Central memory CD8-positive, alpha-beta T cell (primary cell): ENCODE measurements around the gene EP400.

Experiments used
- ATAC-seq: fragments of 150-1000 bp; cut with Tn5 transposase; replicated peaks from 2 replicates; pipeline ENCODE4 v1.10.0; 2022; ENCODE audit warnings: mild to moderate bottlenecking, moderate FRiP score, moderate number of reproducible peaks; ENCODE audit not compliant: poor library complexity, severe bottlenecking; ENCODE audit errors: extremely low read depth
- DNase-seq, 2 donors: peaks; one replicate each; pipeline ENCODE4 v3.0.0; 2021; ENCODE audit warnings: low spot score in 2 of 2
- H3K27ac Mint-ChIP-seq: one replicate; pipeline ENCODE4 v1.8.0; 2022; ENCODE audit warnings: low read depth, mild to moderate bottlenecking, moderate library complexity, mixed read lengths
- H3K27me3 Mint-ChIP-seq: one replicate; pipeline ENCODE4 v1.8.0; 2022; ENCODE audit warnings: mixed read lengths
- H3K36me3 Mint-ChIP-seq: one replicate; pipeline ENCODE4 v1.8.0; 2022; ENCODE audit warnings: mild to moderate bottlenecking, moderate library complexity, mixed read lengths; ENCODE audit not compliant: insufficient read depth
- H3K4me1 Mint-ChIP-seq: one replicate; pipeline ENCODE4 v1.8.0; 2022; ENCODE audit warnings: mixed read lengths
- H3K4me3 Mint-ChIP-seq: one replicate; pipeline ENCODE4 v1.8.0; 2022; ENCODE audit warnings: mild to moderate bottlenecking, moderate library complexity, mixed read lengths
- H3K9me3 Mint-ChIP-seq: one replicate; pipeline ENCODE4 v1.8.0; 2022; ENCODE audit warnings: mixed read lengths

Gene EP400

DNA sequence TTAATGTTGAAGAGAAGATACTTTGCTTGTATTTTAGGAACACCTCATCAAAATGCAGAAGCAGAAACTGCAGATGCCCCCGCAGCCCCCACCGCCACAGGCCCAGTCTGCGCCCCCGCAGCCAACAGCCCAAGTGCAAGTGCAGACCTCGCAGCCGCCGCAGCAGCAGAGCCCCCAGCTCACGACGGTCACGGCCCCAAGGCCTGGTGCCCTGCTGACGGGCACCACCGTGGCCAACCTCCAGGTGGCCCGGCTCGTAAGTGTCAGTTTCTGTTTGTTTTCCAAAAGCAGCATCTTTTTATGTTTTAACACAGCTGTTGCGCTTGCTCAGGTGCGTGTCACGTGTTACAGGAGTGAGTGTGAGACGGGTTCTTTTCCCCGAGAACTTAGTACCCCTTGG, 114.9 kb downstream of the EP400 start:
- peaks cover 15% of the 10 kb centered on the region for H3K4me1 Mint-ChIP-seq
- ATAC-seq (no peak), DNase-seq (no peak)
- peak overlapping the region; percentile 16 for H3K27ac Mint-ChIP-seq
- H3K4me3 Mint-ChIP-seq: no peak overlapping the region
- H3K27me3 Mint-ChIP-seq: no peaks in the 10 kb centered on the region
- peaks cover 42% of the 10 kb centered on the region for H3K36me3 Mint-ChIP-seq
- no peaks in the 10 kb centered on the region for H3K9me3 Mint-ChIP-seq

DNA sequence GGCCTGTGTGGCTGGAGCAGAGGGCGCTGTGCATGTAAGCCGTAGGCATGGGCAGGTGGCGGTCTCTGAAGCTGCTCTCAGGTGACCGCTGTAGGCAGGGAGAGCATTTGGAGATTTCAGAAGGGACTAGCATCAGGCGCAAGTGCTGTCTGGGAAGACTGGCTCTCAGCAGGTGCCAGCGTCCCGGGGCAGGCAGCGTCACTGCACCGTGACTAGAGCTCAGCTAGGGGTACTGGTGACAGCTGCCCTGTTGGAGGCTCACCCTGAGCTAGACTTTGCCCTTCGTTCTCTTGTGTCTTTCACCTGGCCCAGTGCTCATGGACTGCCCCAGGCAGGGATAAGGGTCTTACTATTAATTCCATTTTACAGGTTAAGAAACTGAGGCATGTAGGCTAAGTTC, 115.5 kb downstream of the EP400 start:
- peaks cover 15% of the 10 kb centered on the region for H3K4me1 Mint-ChIP-seq
- DNase-seq: no peak
- H3K27me3 Mint-ChIP-seq: no peaks in the 10 kb centered on the region
- H3K27ac Mint-ChIP-seq: peak overlapping the region; percentile 16
- H3K36me3 Mint-ChIP-seq: peaks cover 44% of the 10 kb centered on the region
- no peak for ATAC-seq
- H3K9me3 Mint-ChIP-seq: no peaks in the 10 kb centered on the region
- H3K4me3 Mint-ChIP-seq: no peak overlapping the region

DNA sequence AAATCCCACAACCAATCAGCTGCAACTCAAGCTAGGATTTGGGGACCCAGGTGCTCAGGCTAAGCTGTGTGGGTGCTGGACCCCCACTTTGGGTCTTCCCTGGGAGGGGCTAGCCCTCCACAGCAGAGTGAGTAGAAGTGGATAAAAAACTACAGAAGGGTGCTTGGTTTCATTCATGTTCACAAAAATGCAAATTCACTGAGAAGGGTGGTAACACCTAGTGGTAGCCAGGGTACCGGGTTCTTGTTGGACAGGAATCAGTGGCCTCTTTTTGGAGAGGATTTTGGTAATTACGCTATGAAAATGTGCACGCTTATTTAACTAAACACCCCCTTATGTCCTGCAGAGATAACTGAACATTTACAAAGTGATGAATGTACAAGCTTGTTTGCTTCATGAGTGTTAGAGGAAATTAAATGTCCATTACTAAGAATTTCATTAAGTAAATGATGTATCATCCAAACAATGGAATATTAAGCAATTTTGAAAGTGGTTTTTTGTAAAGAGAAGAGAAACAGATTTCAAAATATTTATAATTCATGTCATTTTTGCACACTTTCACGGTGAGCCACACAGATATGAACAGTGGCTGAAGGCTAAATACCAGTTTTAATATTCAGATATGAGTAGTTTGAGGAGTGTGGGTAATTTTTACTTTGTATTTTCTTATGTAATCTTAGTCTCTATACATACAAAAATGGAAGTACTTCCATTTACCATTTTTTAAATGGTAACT, 116.0 kb downstream of the EP400 start:
- Mint-ChIP-seq H3K36me3 (peaks cover 46% of the 10 kb centered on the region), H3K4me1 (peaks cover 15% of the 10 kb centered on the region), H3K4me3 (peak overlapping the region; percentile 67), H3K27ac (peak overlapping the region; percentile 88), H3K27me3 (no peaks in the 10 kb centered on the region), H3K9me3 (no peaks in the 10 kb centered on the region)
- ATAC-seq: no peak
- no peak for DNase-seq

DNA sequence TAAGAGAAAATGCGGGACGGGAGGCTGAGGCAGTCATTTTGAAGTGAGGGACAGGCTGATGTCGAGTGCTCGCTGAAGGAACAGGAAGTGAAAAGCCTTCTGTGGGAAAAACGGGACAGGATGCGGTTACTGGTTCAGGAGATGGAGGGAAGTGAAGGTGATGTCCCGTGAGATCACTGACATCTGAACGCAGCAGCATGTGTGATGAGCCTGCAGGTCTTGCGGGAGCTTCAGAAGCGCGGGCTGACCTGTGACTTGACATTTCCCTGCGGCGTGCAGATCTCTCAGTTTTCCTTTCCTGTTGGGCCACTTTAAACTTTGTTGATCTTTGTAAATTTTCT, 116.6 kb downstream of the EP400 start:
- Mint-ChIP-seq H3K27ac (peak overlapping the region; percentile 88), H3K4me3 (peak overlapping the region; percentile 67), H3K36me3 (peaks cover 41% of the 10 kb centered on the region), H3K27me3 (no peaks in the 10 kb centered on the region), H3K9me3 (no peaks in the 10 kb centered on the region), H3K4me1 (peaks cover 21% of the 10 kb centered on the region)
- ATAC-seq: peak; percentile 28
- no peak for DNase-seq

DNA sequence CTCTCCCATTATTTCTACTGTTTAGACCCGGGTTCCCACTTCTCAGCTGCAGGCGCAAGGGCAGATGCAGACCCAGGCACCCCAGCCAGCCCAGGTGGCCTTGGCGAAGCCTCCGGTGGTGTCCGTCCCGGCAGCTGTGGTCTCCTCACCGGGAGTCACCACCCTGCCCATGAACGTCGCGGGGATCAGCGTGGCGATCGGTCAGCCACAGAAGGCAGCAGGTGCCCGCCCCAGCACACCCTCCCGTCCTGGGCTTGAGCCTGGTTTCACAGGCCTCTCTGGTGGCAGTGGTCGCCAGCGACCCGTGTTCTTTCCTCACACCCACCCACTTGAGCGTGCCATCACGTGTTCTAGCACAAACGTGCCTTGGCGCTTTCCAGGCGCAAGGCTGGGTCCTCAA, 117.0 kb downstream of the EP400 start:
- H3K27ac Mint-ChIP-seq: peak overlapping the region; percentile 88

DNA sequence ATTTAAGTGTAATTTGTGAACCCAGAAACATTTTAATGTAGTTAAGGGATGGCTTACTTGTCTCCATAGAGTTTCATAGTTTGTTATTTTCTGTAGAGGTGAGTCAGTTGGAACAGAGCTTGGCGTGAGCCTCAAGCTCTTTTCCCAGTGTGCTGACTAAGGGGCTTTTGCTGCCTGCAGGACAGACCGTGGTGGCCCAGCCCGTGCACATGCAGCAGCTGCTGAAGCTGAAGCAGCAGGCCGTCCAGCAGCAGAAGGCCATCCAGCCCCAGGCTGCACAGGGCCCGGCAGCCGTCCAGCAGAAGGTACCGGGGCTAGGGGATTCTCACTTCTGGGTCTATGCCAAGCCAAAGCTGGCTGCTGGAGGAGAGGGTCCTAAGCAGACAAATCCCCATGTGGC, 117.4 kb downstream of the EP400 start:
- peaks cover 41% of the 10 kb centered on the region for H3K36me3 Mint-ChIP-seq
- peak overlapping the region; percentile 41 for H3K27ac Mint-ChIP-seq

More for the DNA sequence above, 117.0 kb downstream of the EP400 start:
- Mint-ChIP-seq H3K4me3 (peak overlapping the region; percentile 67), H3K4me1 (peaks cover 21% of the 10 kb centered on the region), H3K27me3 (no peaks in the 10 kb centered on the region), H3K9me3 (no peaks in the 10 kb centered on the region), H3K36me3 (peaks cover 40% of the 10 kb centered on the region)
- DNase-seq (no peak), ATAC-seq (no peak)

DNA sequence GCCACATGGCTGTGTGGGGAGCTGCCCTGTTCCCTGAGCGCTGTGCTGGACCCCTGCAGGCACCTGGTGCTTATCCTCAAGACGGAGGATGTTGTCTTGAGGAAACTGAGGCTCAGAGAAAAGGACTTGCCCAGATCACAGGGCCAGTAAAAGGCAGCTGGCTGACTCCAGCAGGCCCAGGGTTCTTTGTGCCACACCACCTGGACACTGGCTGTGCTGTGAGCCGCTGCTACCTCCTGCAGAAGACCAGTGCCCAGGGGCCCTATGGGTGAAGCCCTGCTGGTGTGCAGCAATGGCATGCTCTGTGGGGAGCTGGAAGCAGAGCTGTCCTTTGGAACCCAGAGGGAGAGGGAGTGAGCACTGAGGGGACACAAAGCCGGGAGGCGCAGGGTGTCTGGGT, 118.5 kb downstream of the EP400 start:
- peaks cover 39% of the 10 kb centered on the region for H3K36me3 Mint-ChIP-seq
- DNase-seq (no peak), ATAC-seq (no peak)
- H3K4me1 Mint-ChIP-seq: peaks cover 21% of the 10 kb centered on the region
- H3K9me3 Mint-ChIP-seq: no peaks in the 10 kb centered on the region
- H3K27me3 Mint-ChIP-seq: no peaks in the 10 kb centered on the region
- no peak overlapping the region for H3K27ac Mint-ChIP-seq
- no peak overlapping the region for H3K4me3 Mint-ChIP-seq

More for the DNA sequence above, 117.4 kb downstream of the EP400 start:
- Mint-ChIP-seq H3K4me3 (peak overlapping the region; percentile 67), H3K9me3 (no peaks in the 10 kb centered on the region), H3K27me3 (no peaks in the 10 kb centered on the region), H3K4me1 (peaks cover 21% of the 10 kb centered on the region)
- ATAC-seq: no peak
- no peak for DNase-seq

DNA sequence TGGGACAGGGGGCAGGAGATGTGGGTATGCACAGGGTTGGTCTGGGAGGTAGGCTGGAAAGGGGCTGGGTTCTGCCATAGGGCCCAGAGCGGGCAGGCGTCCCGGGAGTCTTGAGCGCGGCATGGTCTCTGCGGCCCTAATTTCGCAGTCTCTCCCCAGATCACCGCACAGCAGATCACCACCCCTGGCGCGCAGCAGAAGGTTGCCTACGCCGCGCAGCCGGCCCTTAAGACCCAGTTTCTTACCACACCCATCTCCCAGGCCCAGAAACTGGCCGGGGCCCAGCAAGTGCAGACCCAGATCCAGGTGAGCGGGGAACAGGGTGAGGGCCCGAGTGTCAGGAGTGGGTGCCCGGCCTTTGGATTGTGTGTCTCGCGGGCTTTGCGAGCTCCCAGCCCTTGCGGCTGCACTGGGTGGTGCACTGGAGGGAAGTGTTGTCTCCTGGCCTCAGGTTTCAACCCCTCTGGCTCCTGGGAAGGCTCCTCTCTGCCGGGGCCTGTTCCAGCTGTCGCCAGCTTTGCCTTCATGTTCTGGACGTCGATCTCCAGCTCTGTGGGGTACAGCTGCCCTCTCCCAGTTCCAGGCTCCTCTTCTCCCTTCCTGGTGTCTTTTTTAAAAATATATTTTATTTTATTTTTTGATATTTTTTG, 119.7 kb downstream of the EP400 start:
- DNase-seq (no peak), ATAC-seq (no peak)
- no peaks in the 10 kb centered on the region for H3K27me3 Mint-ChIP-seq
- no peak overlapping the region for H3K4me3 Mint-ChIP-seq
- no peaks in the 10 kb centered on the region for H3K9me3 Mint-ChIP-seq
- H3K4me1 Mint-ChIP-seq: peaks cover 21% of the 10 kb centered on the region
- peaks cover 42% of the 10 kb centered on the region for H3K36me3 Mint-ChIP-seq
- no peak overlapping the region for H3K27ac Mint-ChIP-seq

DNA sequence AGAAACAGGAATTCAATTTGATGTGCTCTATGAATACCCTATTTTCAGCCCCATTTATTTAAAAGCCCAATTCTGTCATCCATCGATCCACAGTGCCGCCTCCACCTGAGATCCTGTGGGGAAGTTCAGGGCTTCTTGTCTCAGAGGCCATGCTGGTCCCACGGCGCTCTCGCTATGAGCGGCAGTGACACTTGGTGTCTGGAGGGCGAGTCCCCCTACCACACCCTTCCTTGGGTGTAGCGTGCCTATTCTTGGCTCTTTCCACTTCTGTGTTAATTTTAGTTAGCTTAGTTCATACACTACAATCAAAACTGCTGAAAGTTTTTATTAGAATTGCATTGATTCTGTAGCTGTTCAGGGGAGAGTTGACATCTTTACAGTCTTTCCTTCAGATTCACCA, 120.6 kb downstream of the EP400 start:
- Mint-ChIP-seq H3K9me3 (no peaks in the 10 kb centered on the region), H3K27ac (no peak overlapping the region), H3K4me3 (no peak overlapping the region), H3K36me3 (peaks cover 42% of the 10 kb centered on the region), H3K4me1 (peaks cover 15% of the 10 kb centered on the region), H3K27me3 (no peaks in the 10 kb centered on the region)
- ATAC-seq (no peak), DNase-seq (no peak)

DNA sequence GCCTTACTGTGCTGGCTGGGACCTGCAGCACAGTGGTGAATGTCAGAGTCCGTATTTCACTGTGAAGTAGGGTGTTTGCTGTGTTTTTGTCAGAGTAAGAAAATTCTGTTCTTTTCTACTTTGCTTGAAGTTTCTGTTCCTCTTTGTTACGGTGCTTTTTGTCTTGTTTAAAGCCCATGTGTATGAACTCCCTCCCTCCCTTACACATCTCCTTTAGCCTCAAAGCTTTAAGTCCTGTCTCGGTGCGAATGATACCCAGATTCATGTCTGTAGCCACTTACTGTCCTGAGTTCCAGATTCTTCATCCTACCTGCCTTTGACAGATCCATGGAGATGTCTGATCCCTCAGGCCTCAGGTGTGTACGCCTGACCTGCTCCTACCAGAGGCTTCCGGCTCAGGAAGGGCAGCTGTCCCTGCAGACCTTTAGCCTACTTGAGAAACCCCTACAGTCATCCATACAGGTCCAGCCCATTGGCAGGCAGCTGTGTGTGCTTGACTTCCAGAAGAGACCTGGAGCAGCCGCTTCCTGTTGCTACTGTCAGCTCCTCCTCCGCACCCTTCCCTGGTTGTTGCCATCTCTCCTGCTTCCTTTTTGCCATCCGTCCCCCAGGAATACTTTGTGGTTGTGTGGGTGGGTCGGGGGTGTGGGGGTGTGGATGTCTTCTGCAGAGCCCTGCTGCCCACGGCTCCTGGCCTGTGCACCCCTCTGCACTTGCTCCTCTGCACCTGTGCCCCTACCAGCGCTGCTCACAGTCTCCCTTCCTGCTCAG, 121.5 kb downstream of the EP400 start:
- H3K4me3 Mint-ChIP-seq: no peak overlapping the region

DNA sequence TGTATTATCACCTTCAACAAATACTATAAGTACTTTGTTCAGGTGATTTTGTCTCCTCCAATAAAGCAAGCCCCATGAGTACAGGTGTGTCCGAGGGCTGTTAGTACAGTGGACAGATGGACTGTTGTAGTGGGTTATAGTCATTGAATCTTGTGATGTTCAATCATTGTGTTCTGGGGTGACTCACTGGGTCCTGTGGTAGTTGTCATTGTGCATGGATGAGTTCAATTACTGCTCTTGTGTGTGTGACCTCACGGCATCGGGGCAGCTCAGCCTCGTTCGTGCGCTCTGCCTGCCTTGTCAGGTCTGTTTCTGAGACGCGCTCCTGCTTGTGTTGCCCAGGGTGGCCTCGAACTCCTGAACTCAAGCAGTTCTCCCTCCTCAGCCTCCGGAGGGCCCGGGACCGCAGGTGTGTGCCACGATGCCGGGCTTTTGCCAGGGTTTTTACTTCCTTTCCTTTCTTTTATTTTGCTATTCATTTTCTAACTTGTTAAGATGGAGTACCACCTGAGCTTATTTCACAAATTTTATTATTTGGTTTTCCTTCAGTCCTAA, 122.2 kb downstream of the EP400 start:
- DNase-seq (no peak), ATAC-seq (no peak)
- peak overlapping the region; percentile 1 for H3K27ac Mint-ChIP-seq
- H3K4me1 Mint-ChIP-seq: peaks cover 5% of the 10 kb centered on the region
- H3K9me3 Mint-ChIP-seq: no peaks in the 10 kb centered on the region
- no peaks in the 10 kb centered on the region for H3K27me3 Mint-ChIP-seq
- peaks cover 42% of the 10 kb centered on the region for H3K36me3 Mint-ChIP-seq
- no peak overlapping the region for H3K4me3 Mint-ChIP-seq

More for the DNA sequence above, 121.5 kb downstream of the EP400 start:
- Mint-ChIP-seq H3K36me3 (peaks cover 44% of the 10 kb centered on the region), H3K4me1 (peaks cover 10% of the 10 kb centered on the region), H3K9me3 (no peaks in the 10 kb centered on the region), H3K27ac (peak overlapping the region; percentile 1), H3K27me3 (no peaks in the 10 kb centered on the region)
- DNase-seq (no peak), ATAC-seq (no peak)

DNA sequence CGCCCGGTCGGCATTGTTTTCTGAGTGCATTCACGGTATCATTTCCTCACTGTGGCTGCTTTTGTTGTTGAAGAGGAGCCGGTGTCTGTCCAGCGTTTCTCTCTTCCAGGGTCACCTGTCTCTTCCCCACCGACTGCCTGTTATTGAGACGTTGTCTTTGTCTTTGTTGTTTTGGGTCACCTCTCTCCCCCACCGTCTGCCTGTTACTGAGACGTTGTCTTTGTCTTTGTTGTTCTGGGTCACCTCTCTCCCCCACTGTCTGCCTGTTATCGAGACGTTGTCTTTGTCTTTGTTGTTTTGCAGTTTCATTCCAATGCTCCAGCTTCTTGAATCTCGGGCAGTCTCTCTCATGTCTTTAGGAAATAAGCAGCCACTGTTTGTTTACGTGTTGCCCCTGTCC, 124.5 kb downstream of the EP400 start:
- ATAC-seq (no peak), DNase-seq (no peak)
- H3K4me3 Mint-ChIP-seq: no peak overlapping the region
- peaks cover 37% of the 10 kb centered on the region for H3K36me3 Mint-ChIP-seq
- peak overlapping the region; percentile 41 for H3K27ac Mint-ChIP-seq
- H3K9me3 Mint-ChIP-seq: no peaks in the 10 kb centered on the region
- H3K4me1 Mint-ChIP-seq: peaks cover 5% of the 10 kb centered on the region
- no peaks in the 10 kb centered on the region for H3K27me3 Mint-ChIP-seq
